Breast epithelium (tissue), 3 donors: ENCODE measurements around the gene LMAN2.

Experiments used
- POLR2AphosphoS5 ChIP-seq, 3 donors: sonication (generic); formaldehyde crosslinking; IDR thresholded peaks; one replicate each; pipeline ENCODE4 v1.6.1; 2017; ENCODE audit warnings: antibody characterized with exemption in 3 of 3
- TF ChIP-seq, protein P1 (sequence below), 3 donors: fragments of 450-650 bp; IDR thresholded peaks; one replicate each; pipeline ENCODE4 v1.5.1; 2016 to 2017; ENCODE audit warnings: antibody characterized with exemption in 3 of 3, mild to moderate bottlenecking in 3 of 3, moderate library complexity in 3 of 3

DNA sequence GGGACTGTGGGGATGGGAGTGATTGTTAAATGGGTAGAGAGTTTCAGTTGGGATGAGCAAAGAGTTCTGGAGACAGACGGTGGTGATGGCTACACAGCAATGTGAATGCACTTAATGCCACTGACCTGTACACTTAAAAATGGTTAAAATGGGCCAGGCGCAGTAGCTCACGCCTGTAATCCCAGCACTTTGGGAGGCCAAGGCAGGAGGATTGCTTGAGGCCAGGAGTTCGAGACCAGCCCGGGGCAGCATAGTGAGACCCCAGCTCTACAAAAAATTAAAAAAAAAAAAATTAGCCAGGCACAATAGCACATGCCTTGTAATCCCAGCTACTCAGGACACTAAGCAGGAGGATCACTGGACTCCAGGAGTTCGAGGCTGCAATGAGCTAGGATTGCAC is 7.7 kb downstream of the LMAN2 start:
- TF ChIP-seq, protein P1, sequence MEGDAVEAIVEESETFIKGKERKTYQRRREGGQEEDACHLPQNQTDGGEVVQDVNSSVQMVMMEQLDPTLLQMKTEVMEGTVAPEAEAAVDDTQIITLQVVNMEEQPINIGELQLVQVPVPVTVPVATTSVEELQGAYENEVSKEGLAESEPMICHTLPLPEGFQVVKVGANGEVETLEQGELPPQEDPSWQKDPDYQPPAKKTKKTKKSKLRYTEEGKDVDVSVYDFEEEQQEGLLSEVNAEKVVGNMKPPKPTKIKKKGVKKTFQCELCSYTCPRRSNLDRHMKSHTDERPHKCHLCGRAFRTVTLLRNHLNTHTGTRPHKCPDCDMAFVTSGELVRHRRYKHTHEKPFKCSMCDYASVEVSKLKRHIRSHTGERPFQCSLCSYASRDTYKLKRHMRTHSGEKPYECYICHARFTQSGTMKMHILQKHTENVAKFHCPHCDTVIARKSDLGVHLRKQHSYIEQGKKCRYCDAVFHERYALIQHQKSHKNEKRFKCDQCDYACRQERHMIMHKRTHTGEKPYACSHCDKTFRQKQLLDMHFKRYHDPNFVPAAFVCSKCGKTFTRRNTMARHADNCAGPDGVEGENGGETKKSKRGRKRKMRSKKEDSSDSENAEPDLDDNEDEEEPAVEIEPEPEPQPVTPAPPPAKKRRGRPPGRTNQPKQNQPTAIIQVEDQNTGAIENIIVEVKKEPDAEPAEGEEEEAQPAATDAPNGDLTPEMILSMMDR (IDR thresholded peaks at IDR 0.05), result no peak
- no peak for TF ChIP-seq POLR2AphosphoS5 (IDR thresholded peaks at IDR 0.05)
